Measurements from ENCODE around the gene DDI2.

DNA sequence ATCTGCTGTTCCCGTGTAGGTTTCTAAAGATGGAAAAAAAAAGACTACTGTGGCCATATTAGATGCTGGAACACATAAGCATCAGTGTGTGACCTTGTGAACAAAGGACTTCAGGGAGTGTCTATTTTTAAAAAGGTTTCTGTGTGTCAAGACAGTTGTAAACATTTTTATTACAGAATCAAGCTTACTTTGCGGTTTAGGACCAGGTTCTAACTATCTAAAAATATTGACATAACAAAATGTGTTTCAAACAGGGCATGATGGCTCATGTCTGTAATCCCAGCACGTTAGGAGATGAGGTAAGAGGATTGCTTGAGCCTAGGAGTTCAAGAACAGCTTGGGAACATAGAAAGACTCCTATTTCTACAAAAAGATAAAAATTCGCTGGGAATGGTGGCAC, 7.1 kb upstream of the DDI2 start:
- TF ChIP-seq, protein P1, sequence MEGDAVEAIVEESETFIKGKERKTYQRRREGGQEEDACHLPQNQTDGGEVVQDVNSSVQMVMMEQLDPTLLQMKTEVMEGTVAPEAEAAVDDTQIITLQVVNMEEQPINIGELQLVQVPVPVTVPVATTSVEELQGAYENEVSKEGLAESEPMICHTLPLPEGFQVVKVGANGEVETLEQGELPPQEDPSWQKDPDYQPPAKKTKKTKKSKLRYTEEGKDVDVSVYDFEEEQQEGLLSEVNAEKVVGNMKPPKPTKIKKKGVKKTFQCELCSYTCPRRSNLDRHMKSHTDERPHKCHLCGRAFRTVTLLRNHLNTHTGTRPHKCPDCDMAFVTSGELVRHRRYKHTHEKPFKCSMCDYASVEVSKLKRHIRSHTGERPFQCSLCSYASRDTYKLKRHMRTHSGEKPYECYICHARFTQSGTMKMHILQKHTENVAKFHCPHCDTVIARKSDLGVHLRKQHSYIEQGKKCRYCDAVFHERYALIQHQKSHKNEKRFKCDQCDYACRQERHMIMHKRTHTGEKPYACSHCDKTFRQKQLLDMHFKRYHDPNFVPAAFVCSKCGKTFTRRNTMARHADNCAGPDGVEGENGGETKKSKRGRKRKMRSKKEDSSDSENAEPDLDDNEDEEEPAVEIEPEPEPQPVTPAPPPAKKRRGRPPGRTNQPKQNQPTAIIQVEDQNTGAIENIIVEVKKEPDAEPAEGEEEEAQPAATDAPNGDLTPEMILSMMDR (conservative IDR thresholded peaks at IDR 0.05 in 1 of 2, IDR thresholded peaks at IDR 0.05 in 1 of 2; ENCODE audit: extremely low read depth in 1 of 2, insufficient read depth in 1 of 2, low read depth in 1 of 2, low read length in 2 of 2) = no peak
- no peak for TF ChIP-seq EZH2 (IDR thresholded peaks at IDR 0.05; ENCODE audit: borderline replicate concordance, low read length)

All from mammary epithelial cell (primary cell).